ENCODE data around the gene LRRC74A. TPM values are rescaled to one million over a fixed set of nuclear protein-coding genes. Genes with fewer than 3 reads are reported as not detected.

The LRRC74A gene
- total and polyA plus RNA-seq, 10 of the 15 experiments (the other 5 are each of a cell fraction or from before 2014, with no cell fraction given) = not detected

GRCh38 chr14:76917158-76917596, 91.0 kb downstream of the LRRC74A start (continued):
- TF ChIP-seq CBX3 (IDR thresholded peaks at IDR 0.05; ENCODE audit: borderline replicate concordance, low read depth) (no peak), KDM1A (IDR thresholded peaks at IDR 0.05; ENCODE audit: borderline replicate concordance) (no peak), SP1 (IDR thresholded peaks at IDR 0.05; ENCODE audit: low read depth, low read length) (no peak), ETV6 (conservative IDR thresholded peaks at IDR 0.05 in 1 of 2, IDR thresholded peaks at IDR 0.05 in 1 of 2; ENCODE audit: borderline replicate concordance in 1 of 2, low read depth in 1 of 2) (no peak), SKIL (IDR thresholded peaks at IDR 0.05; ENCODE audit: low read depth, poor library complexity, severe bottlenecking) (no peak), HDAC2 (IDR thresholded peaks at IDR 0.05) (no peak), MLLT1 (IDR thresholded peaks at IDR 0.05) (no peak), POLR2AphosphoS5 (IDR thresholded peaks at IDR 0.05; ENCODE audit: low read length) (no peak), MXI1 (IDR thresholded peaks at IDR 0.05; ENCODE audit: low read depth, low read length) (no peak), IKZF1 (conservative IDR thresholded peaks at IDR 0.05) (peak; percentile 54), SMC3 (IDR thresholded peaks at IDR 0.05; ENCODE audit: borderline replicate concordance, low read length) (peak; percentile 20; the same call in 1 of the 2 replicates), EZH2 (IDR thresholded peaks at IDR 0.05; ENCODE audit: borderline replicate concordance, control insufficient read depth, low read depth, low read length) (no peak), MTA3 (IDR thresholded peaks at IDR 0.05; ENCODE audit: borderline replicate concordance, low read length) (no peak), PBX3 (IDR thresholded peaks at IDR 0.05; ENCODE audit: insufficient replicate concordance, low read depth, low read length) (no peak), BMI1 (IDR thresholded peaks at IDR 0.05; ENCODE audit: borderline replicate concordance) (no peak), TCF3 (IDR thresholded peaks at IDR 0.05; ENCODE audit: borderline replicate concordance, insufficient read depth, low read depth, low read length) (no peak), SUZ12 (IDR thresholded peaks at IDR 0.05; ENCODE audit: unreplicated experiment) (no peak), PML (IDR thresholded peaks at IDR 0.05; ENCODE audit: low read length) (no peak), REST (IDR thresholded peaks at IDR 0.05; ENCODE audit: low read depth, low read length) (no peak), SIN3A (IDR thresholded peaks at IDR 0.05; ENCODE audit: low read depth, low read length) (no peak), NBN (IDR thresholded peaks at IDR 0.05) (no peak), POLR2A (IDR thresholded peaks at IDR 0.05; ENCODE audit: low read depth, low read length) (no peak), HCFC1 (IDR thresholded peaks at IDR 0.05; ENCODE audit: low read length) (no peak), FOXK2 (IDR thresholded peaks at IDR 0.05) (no peak)
